RCC 7860 (cell line): ENCODE results near the gene TMPRSS12.
"Not testable (repeated sequence)": the region's sequence is repeated elsewhere in the genome, so short reads cannot be mapped to it uniquely, and the experiment has no call there.

Experiments used
- DNase-seq: peaks from one replicate; pipeline ENCODE4 v3.0.0-alpha.2; 2015; ENCODE audit warnings: low spot score
- FAIRE-seq: peaks from 2 replicates; lab custom pipeline; 2012; peaks lifted over from hg19 to GRCh38; lab: Jason Lieb, UNC

TMPRSS12 gene

GRCh38 chr12:50855679-50856078, 13.0 kb downstream of the TMPRSS12 start:
- not testable (repeated sequence) for DNase-seq, FAIRE-seq

GRCh38 chr12:50859621-50860310, 17.0 kb downstream of the TMPRSS12 start:
- FAIRE-seq: no peak
- DNase-seq: no peak

- DNase-seq (peak; percentile 29), FAIRE-seq (no peak)
These were observed 19.6 kb downstream of the TMPRSS12 start for GRCh38 chr12:50862316-50862715.

- FAIRE-seq: no peak
These were observed 22.5 kb downstream of the TMPRSS12 start for GRCh38 chr12:50865266-50865665.

GRCh38 chr12:50868881-50869280, 26.2 kb downstream of the TMPRSS12 start:
- not testable (repeated sequence) for FAIRE-seq, DNase-seq

More at GRCh38 chr12:50865266-50865665, 22.5 kb downstream of the TMPRSS12 start:
- no peak for DNase-seq

GRCh38 chr12:50882563-50882962, 39.8 kb downstream of the TMPRSS12 start:
- DNase-seq (no peak), FAIRE-seq (no peak)

- FAIRE-seq: no peak
- no peak for DNase-seq
These were observed 44.5 kb downstream of the TMPRSS12 start for GRCh38 chr12:50887191-50887590.

GRCh38 chr12:50888666-50889065, 45.9 kb downstream of the TMPRSS12 start:
- no peak for DNase-seq
- no peak for FAIRE-seq

GRCh38 chr12:50894241-50894640, 51.5 kb downstream of the TMPRSS12 start:
- DNase-seq (no peak), FAIRE-seq (no peak)

GRCh38 chr12:50901685-50902113, 59.0 kb downstream of the TMPRSS12 start:
- FAIRE-seq (no peak), DNase-seq (no peak)

- not testable (repeated sequence) for FAIRE-seq, DNase-seq
These were observed 65.8 kb downstream of the TMPRSS12 start for GRCh38 chr12:50908479-50908878.

- not testable (repeated sequence) for FAIRE-seq, DNase-seq
These were observed 69.6 kb downstream of the TMPRSS12 start for GRCh38 chr12:50912361-50912760.

GRCh38 chr12:50913224-50913623, 70.5 kb downstream of the TMPRSS12 start:
- no peak for DNase-seq
- FAIRE-seq: no peak

GRCh38 chr12:50914872-50915484, 72.3 kb downstream of the TMPRSS12 start:
- DNase-seq: no peak
- no peak for FAIRE-seq

- FAIRE-seq (no peak), DNase-seq (no peak)
These were observed 73.6 kb downstream of the TMPRSS12 start for GRCh38 chr12:50916292-50916691.

- DNase-seq: no peak
- no peak for FAIRE-seq
These were observed 76.0 kb downstream of the TMPRSS12 start for GRCh38 chr12:50918584-50919316.

- FAIRE-seq (no peak), DNase-seq (no peak)
These were observed 80.1 kb downstream of the TMPRSS12 start for GRCh38 chr12:50922820-50923219.

GRCh38 chr12:50923361-50924130, 80.8 kb downstream of the TMPRSS12 start:
- FAIRE-seq: no peak
- DNase-seq: no peak

- FAIRE-seq: no peak
These were observed 81.4 kb downstream of the TMPRSS12 start for GRCh38 chr12:50924131-50924438.

GRCh38 chr12:50924439-50925341, 82.0 kb downstream of the TMPRSS12 start:
- FAIRE-seq: no peak
- no peak for DNase-seq

More at GRCh38 chr12:50924131-50924438, 81.4 kb downstream of the TMPRSS12 start:
- DNase-seq: no peak
